Limb (tissue), 2 donors: Measurements from ENCODE around the gene POLD4.

ENCODE experiments used
- DNase-seq, 2 donors: peaks; one replicate each; pipeline ENCODE4 v3.0.0-alpha.2; 2016; ENCODE audit errors: extremely low spot score in 2 of 2

The POLD4 gene

GRCh38 chr11:67303132-67303834 is 50.1 kb downstream of the POLD4 start, which contains the start of gene SSH3:
Gene SSH3, plus strand, starts transcription at chr11:67303530. Its CDS starts 96 bp downstream, at chr11:67303626.
- DNase-seq: peak; percentile 50 to 67

GRCh38 chr11:67302571-67303131 is 50.7 kb downstream of the POLD4 start:
- peak in 1 of 2 donors; percentile 46 for DNase-seq

- peak; percentile 62 to 72 for DNase-seq
These were observed 51.3 kb downstream of the POLD4 start for GRCh38 chr11:67301951-67302516.

- no peak for DNase-seq
These were observed 51.9 kb downstream of the POLD4 start for GRCh38 chr11:67301313-67301921.
